HG03066 (cell line): Measurements from ENCODE around the gene ZNF668.
"Not testable (repeated sequence)": the region's sequence is repeated elsewhere in the genome, so short reads cannot be mapped to it uniquely, and the experiment has no call there.

Source experiments
- ATAC-seq: cut with Tn5 transposase; IDR thresholded peaks from one replicate; pipeline ENCODE4 v1.9.1; 2021; ENCODE audit warnings: low read depth; ENCODE audit not compliant: unreplicated experiment

The ZNF668 gene

DNA sequence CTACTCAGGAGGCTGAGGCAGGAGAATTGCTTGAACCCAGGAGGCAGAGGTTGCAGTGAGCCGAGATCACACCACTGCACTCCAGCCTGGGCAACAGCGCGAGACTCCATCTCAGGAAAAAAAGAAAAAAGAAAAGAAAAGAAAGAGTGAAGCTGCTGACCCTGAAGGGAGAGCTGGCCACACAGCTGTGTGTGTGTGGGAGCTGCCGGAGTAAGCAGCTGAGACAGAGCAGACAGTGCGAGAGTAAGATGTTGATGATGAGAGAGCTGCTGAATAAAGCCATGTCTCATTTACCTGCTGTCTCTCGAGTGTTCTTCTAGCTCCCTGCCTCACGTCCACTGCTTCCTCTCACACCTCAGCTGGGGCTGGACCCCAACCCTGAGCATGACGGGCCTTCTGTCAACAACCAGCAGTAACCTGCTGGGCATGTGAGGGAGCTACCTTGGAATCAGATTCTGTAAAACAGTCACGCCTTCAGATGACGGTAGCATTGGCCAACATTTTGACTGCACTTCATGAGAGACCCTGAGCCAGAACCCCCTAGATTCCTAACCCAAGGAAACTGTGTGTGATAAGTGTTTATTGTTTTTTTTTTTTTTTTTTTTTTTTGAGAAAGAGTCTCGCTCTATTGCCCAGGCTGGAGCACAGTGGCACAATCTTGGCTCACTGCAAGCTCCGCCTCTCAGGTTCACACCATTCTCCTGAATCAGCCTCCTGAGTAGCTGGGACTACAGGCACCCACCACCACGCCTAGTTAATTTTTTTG lies 27.0 kb upstream of the ZNF668 start:
- not testable (repeated sequence) for ATAC-seq

DNA sequence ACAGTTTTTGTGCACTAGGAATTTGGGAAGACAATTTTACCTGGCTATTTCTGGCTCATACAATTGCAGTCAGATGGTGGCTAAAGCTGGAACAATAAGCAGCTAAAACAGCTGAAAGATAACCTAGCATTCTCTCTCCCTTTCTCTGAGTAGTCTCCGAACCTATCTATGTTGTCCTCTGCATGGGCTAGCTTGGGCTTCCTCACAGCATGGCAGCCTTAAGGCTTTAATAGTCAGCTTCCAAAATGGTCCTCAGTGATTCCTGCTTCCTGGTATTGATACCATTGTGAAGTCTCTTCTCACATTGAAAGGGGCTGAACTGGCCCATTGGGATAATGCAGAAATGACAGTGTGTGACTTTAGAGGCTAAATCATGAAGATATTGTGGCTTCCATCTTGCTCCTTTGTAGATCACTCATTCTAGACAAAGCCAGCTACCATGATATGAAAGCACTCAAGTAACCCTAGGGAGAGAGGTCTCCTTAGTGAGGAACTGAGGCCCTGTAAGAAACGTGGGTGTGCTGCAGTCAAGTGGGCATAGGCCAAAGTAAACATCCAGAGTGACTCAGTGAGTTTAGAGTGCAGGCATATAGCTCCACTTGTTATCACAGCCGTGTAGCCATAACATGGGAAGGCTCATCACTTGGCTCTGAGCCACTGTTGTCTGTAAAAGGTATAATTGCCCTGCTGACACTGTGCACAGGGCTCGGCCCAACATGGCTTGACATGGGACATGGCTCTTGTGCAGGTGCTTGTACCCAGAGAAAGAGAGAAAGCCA lies 26.0 kb upstream of the ZNF668 start:
- ATAC-seq = no peak

DNA sequence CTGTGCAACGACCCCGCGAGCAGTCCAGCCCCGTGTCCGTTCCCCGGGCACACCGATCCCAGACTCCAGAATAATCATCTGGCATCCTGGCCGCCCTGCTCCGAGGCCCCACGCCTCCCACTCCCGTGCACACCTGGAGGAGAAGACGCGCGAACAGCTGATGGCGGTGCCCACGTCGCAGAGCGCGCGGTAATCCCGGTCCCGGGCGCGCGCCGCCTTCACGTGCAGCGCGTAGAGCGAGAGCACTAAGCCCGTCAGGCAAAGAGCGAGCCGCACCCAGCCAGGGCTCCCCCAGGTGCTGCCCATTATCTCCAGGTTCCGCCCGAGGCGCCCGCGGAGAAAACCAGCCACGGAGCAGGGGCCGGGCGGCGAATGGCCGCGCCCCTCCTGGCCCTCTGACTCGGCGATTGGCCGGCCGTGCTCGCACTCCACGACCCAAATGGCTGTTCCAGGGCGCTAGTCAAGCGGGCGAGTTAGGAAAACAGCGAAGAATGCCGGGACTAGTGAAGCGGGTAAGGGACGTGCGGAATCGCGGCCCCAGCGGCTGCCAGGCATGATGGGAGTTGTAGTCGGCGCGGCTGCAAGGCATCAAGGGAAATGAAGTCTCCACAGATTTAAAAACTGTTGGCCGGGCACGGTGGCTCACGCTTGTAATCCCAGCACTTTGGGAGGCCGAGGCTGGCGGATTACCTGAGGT lies 20.5 kb upstream of the ZNF668 start, which contains the start of gene VKORC1:
VKORC1 (minus strand) TSS at position 374 of the 697 bp plus-strand sequence; CDS start at position 306, 68 bp downstream.
- peak; percentile 82 for ATAC-seq

DNA sequence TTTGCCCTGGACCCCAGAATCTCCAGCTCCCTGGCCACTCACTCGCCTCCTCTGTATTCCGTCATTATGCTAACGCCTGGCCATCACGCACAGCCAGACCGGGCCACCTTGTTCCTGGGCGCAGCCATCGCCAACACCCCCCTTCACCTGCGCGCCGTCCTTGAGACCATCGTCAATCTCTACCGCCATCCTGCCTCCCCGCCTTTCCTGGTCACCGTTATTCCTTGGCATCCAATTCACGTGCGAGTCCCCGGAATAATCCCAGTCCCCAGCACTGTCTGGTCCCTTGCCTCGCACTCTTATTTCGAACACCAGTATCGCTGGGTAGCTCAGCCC lies 20.0 kb upstream of the ZNF668 start:
- peak; percentile 7 for ATAC-seq

DNA sequence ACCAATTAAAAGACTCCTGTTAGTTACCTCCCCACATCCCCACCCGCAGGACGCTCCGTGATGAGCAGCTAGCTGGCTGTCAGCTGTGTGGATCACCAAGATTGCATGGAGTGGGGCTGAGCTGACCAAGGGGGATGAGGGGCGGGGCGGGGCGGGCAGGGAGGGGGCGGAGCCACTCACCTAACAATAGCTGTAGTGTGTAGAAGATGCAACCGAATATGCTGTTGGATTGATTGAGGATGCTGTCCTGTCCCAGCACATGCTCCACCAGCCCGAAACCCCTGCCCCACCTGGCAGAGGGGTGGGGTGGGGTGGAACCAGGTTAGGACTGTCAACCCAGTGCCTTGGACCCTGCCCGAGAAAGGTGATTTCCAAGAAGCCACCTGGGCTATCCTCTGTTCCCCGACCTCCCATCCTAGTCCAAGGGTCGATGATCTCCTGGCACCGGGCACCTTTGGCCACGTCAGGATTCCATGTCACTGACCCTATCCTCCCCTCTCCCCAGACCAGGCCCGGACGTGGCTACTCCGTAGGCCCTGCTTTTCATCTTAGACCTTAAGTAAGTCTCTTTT lies 19.2 kb upstream of the ZNF668 start:
- no peak for ATAC-seq

DNA sequence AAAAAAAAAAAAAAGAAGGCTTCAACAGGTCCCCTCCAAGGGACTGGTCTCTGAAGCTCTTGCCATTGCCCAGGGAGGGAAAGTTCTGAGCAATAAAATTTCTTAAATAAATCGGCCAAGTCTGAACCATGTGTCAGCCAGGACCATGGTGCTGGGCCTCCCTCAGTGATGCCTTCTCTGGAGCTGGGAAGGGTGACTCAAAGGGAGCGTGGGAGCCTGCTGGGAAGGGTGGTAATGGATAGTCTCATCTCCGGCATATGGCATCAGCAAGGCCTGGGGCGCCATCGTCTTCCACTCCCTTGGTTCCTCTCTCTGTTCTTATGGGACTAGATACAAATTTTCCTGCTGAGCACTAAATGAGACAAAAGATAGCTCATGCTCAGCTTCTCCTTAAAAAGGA lies 18.3 kb upstream of the ZNF668 start:
- no peak for ATAC-seq

DNA sequence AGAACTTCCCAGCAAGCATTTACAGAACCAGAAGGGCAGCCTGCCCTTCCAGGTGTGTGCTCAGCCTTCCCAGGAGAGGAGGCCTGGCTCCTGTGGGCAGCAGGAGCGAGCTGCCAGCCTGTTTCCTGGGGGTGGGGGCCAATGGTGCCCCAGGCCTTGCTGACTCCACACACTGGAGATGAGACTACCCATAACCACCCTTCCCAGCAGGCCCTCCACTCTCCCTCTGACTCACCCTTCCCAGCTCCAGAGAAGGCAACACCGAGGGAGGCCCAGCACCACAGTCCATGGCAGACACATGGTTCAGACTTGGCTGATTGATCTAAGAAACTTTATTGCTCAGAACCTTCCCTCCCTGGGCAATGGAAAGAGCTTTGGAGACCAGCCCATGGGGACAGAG lies 16.5 kb upstream of the ZNF668 start:
- no peak for ATAC-seq

DNA sequence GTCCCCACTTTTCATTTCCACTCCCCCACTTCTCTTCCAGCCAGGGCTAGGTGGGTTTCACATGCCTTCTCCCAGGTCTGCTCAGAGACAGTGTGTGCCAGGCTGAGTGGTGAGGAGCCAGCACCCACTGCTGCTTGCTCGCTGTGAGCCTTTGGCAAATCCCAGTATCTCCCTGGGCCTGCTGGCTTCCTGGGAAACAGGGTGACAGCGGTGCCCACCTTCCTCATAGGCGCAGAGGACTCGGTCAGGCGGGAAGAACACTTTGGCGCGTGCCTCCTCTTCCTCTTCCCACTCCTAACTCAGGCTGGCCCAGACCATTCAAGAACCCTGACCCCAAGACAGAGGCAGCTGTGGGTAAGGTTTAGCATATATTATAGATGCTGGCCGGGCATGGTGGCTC lies 15.2 kb upstream of the ZNF668 start:
- ATAC-seq = no peak

DNA sequence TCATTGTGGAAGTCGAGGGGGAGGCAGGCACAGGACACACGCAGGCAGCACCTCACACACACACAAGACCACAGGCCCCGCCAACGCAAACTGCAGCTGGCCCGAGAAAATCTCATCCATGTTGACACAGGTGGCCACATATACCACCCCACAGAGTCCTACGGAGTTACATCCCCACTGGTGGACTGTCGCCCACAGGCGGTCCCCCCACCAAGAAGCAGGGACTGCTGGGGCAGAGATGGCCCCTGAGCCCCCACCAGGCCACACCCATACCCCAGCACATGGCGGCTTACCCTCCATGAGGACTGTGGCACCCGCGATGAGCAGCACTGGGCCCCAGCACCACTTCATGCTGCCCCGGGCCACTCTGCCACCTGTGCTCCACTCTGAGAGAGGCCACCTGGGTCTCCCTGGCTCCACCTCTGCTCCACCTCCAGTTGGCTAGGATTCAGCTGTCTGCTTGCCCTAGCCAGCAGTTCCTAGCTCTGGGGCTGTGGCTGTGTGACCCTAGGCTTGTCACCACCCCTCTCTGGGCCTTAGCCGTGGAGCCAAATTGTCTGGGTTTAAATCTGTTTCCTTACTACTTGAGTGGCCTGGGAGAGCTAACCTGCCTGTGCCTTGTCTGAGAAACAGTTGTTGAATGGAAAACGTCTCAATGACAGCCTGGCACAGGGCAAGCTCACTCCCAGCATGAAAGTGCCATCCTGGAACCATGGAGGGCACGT lies 14.6 kb upstream of the ZNF668 start, which contains the start of gene PRSS53:
PRSS53 (minus strand) TSS at position 485 of the 725 bp plus-strand sequence; CDS start at position 351, 134 bp downstream.
- no peak for ATAC-seq

DNA sequence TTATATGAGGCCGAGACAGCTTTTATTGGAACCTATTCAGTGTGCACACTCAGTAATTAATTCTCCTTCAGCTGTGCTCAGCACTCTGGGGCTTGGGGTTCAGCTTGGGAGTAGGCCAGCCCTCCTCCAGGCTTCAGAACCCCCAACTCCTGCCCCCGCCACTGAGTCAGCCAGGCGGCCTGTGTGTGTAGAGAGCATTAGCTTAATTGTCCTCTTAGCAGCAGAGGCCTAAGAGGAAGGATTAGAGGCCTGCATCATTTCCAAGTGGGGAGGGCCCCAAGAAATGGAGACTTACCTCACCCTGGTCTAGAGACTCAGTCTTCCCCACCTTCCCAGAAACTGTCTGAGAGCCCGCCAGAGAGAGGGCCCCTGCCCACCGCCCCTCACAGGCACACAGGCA lies 13.9 kb upstream of the ZNF668 start:
- ATAC-seq = no peak

DNA sequence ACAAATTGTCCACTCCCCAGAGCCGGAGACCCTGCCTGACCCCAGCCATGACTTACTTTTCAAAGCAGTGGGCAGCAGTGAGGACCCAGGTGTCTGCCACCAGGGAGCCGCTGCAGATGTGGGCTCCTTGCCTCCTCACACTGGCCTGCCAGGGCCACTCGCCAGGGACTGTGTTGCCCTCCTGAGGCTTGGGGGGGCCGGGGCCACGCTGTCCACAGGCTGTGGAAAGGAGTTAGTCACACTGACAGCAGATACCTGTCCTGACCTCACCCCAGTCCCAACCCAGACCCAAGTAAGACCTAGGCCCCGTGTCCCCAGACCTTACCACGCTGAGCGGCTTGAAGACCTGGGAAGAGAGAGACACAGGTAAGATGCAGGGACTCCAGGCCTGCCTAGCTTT lies 13.4 kb upstream of the ZNF668 start:
- no peak for ATAC-seq

DNA sequence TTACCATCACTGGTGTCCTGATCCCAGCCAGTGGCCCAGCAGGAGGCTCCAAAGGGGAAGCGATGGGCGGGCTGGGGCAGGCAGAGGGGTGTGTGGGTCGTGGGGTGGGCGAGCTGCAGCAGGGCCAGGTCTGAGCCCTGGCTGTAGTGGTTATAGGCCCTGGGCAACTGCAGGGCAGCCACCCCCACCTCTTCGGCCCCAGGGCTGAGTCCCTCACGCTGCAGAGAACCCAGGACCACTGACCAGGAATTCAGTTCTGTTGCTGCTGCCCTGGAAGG lies 12.5 kb upstream of the ZNF668 start:
- no peak for ATAC-seq

DNA sequence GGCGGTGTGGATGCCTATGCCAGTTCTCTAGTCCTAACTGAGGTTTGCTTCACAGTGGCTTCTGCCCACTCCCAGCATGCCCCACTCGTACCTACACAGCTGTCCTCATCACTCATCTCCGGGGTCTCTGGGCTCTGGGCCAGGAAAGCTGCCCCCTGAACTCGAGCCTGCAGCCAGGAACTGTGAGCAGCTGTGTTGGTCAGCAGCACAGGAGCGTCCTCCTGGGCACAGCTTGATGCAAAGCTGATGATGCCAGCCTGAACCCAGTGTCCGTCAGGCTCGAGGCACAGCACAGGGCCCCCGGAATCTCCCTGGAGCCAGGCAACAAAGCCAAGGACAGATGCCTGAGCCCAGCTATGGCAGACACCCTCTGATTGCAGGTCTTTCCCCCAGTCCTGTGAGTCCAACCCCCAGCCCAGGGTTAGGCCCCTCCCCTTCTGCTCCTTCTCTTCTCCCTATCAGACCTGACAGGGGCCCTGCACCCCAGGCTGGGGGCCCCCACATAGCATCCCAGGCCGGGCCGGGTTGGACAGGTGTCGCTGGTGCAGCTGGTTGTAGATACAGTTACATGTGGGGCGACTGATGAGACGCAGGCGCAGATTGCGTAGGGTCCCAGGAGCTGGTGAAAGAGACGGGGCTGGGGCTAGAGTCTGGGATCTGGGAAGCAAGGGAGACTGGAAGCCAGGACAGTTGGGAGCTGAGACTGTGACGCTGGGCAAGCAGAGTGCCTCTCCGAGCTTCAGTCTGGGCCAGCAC lies 12.0 kb upstream of the ZNF668 start:
- ATAC-seq = no peak

DNA sequence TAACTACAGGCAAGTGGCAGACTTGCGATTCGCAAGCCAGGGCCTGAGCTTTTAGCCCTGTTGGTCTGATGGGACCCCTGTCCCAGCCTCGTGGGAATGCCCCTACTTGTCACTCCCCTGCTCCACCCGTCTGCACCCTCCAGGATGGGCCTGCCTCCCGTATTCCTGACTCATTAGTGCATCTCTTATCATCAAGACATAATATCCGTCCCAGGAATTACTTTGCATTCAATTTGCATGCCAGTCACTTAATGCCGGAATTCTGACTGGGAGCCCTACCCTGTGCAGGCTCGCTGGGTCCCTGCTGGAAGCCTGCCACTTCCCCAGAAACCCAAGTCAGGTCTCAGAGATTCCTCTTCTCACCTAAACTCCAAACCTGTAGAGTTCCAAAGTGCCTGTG lies 11.4 kb upstream of the ZNF668 start:
- ATAC-seq = no peak

DNA sequence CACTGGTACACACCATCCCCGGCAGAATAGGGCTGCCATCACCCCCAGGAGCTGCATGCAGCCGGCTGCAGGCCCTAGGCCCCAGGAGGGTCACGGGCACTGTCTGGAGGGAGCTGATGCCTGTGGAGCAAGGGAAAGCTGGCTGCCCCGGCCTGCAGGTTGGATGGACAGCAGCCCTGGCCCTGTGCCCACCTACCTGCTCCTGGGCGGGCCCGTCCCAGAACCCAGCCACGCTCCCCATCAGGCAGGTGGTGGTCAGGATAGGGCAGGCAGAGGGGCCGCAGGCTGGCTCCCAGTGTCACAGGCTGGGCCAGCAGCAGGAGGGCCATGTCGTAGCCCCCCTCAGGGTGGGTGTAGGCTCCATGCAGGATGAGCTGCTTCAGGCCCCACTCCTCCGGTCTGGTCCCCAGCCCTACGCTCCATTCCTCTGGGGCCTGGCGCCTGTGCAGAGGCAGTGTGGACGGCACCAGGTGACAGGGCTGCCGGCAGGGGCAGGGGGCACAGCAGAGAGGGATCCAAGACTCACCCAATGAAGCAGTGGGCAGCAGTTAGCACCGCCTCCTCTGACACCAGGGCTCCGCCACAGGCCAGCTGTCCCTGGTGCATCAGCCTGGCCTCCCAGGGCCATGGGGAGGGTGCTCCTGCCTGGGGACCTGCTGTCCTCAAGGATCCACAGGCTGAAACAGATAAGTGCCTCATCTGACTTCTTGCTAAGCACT lies 10.7 kb upstream of the ZNF668 start:
- no peak for ATAC-seq

DNA sequence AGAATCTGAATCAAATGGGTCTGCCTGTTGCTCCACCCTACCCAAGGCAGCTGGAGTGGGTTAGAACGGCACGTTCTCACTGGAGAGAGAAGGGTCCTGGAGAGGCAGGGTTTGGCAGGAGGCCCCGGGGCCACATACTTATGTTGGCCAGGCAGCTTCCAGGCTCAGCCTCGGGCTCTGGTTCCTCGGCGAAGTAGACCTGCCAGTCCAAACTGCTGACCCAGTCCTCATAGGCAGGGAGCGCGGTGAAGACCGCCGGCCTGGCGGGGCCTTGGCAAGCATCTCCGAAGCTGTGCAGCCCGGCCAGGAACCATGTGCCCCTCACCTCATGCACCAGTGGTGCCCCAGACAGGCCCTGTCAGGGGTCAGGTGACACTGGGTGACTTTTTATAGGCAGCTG lies 9.9 kb upstream of the ZNF668 start:
- no peak for ATAC-seq

DNA sequence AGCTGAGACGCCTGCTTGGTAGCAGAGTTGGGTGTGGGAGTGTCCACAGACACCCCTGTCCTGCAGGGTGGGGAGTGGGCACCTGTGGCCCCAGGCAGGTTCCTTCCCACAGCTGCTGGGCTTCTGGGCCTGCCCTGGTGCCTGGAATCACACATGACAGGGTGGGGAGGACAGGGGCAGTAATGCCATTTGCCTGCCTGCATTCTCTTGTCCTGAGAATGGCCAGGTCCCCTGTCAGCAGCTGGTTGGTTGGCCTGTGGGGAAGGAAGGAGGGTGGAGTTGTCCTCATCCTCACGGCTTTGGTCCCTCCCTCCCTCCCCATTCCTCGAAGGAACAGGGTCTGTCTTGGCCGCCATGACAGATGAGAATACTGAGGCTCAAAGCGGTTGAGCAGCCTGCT lies 9.5 kb upstream of the ZNF668 start:
- no peak for ATAC-seq

DNA sequence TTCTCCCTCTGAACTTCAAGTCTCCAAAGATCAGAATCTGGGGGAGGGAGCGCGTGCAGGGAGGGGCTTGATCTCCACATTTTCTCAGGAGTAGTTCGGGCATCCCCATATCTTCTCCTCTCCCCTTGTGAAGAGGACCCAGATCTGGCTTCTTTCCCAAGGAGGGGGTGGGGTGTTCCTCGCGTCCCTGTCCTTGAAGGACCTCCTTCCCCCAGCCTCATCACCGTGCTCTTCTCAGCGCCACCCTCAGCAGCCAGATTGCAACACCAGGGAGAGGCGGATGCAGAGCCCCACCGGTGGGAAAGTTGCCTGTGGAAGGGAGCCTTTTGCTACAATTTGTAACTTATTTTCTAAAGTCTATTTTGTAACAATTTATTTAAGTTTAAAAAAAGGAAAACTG lies 9.0 kb upstream of the ZNF668 start:
- no peak for ATAC-seq

DNA sequence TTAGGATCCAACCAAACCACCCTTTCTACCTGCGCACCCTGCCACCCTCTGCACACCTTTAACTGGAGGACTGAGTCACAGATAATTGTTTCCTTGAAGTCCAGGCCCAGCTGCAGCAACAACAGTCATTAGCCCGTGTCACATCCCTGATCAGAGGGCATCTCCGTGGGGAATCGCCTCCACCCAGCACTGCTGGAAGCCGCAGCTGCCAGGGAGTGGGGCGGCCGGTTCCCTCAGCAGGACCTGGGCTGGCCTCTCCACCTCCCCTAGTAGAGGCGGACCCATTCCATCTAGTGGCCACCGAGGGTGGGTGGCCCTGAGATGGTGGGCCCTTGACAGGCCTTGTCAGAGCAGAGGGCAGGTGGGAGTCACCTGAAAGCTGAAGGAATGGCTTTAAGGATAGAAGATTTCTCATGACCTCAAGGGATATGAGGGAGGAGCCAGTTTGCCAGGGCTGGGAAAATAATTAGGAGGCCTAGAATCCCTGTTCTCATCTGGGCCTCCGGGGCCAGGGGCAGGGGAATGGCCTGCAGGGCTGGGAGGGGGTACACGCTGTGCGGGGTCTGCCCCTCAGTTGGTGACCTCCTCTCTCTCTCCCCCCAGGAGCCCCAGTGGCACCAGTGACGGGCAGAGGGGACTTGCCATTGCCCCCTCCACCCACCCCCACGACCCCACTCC lies 8.5 kb upstream of the ZNF668 start:
- ATAC-seq = no peak
